PC-9 (cell line): Measurements from ENCODE around the gene GART.

ENCODE experiments used
- CTCF ChIP-seq: fragments of 200-600 bp; sonication (generic); conservative IDR thresholded peaks from 2 replicates; pipeline ENCODE4 v1.6.1; 2017; ENCODE audit warnings: mixed run types, antibody characterized with exemption, mild to moderate bottlenecking, moderate library complexity
- EZH2 ChIP-seq: fragments of 200-600 bp; sonication (generic); IDR thresholded peaks from 2 replicates; pipeline ENCODE4 v1.8.0; 2017; ENCODE audit warnings: antibody characterized with exemption, low read depth

- no peak for TF ChIP-seq EZH2
- TF ChIP-seq CTCF: no peak
Measured at GRCh38 chr21:33495743-33496142, 46.2 kb downstream of the GART start.
